Measurements from ENCODE around the gene ADAMTS20.
"Not testable (repeated sequence)": the region's sequence is repeated elsewhere in the genome, so short reads cannot be mapped to it uniquely, and the experiment has no call there.

ADAMTS20 gene, protein sequence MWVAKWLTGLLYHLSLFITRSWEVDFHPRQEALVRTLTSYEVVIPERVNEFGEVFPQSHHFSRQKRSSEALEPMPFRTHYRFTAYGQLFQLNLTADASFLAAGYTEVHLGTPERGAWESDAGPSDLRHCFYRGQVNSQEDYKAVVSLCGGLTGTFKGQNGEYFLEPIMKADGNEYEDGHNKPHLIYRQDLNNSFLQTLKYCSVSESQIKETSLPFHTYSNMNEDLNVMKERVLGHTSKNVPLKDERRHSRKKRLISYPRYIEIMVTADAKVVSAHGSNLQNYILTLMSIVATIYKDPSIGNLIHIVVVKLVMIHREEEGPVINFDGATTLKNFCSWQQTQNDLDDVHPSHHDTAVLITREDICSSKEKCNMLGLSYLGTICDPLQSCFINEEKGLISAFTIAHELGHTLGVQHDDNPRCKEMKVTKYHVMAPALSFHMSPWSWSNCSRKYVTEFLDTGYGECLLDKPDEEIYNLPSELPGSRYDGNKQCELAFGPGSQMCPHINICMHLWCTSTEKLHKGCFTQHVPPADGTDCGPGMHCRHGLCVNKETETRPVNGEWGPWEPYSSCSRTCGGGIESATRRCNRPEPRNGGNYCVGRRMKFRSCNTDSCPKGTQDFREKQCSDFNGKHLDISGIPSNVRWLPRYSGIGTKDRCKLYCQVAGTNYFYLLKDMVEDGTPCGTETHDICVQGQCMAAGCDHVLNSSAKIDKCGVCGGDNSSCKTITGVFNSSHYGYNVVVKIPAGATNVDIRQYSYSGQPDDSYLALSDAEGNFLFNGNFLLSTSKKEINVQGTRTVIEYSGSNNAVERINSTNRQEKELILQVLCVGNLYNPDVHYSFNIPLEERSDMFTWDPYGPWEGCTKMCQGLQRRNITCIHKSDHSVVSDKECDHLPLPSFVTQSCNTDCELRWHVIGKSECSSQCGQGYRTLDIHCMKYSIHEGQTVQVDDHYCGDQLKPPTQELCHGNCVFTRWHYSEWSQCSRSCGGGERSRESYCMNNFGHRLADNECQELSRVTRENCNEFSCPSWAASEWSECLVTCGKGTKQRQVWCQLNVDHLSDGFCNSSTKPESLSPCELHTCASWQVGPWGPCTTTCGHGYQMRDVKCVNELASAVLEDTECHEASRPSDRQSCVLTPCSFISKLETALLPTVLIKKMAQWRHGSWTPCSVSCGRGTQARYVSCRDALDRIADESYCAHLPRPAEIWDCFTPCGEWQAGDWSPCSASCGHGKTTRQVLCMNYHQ (N-terminal part only)

DNA sequence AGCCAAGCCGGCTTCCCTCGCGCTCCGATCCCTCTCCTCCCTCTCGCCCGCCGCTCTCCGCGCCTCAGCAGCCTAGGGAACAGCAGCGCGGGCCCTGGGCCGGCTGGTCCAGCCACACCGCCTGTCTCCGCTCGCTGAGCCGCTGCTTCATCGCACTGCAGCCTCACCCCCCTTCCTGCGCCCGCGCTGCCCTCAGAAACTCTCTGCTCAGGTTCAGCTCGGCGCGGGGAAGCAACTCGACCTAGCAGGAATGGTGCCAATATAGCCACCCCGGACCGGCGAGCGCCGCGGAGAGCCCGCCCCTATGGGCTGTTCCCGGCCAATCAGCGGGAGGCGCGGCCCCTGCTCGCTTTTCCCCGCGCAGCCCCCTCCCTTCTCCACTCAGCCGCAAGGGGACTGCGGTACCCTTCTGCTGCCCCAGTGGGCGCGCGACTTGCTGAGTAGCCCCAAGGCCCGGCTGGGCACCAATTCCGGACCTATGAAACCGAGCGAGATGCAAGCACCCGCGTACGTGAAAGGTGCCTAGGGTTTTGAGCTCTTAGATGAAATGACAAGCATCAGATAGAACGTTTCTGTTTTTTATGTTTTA lies at the start of gene ADAMTS20:
ADAMTS20 (minus strand) TSS at position 233 of the 589 bp plus-strand sequence. CDS start 282 bp downstream, outside the sequence.
- DNase-seq: no peak

DNA sequence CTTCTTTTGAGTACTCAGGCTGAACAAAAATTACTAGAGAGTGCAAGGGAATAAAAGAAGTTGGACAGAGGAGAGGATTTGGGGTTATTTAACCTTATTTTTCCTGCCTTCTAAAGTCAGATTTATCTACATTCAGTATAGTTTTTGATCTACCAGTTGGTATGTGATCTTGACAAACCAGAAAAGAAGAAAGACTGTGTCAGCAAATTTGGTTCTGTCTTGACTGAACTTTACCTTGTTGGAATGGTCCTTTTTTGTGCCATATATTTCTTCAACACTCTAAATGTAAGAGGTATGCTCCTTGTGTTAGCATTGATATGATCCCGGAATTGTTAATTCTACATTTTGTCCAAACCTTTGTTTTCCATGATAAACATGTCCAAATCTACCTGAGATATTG lies 47.7 kb upstream of the ADAMTS20 start:
- DNase-seq: no peak

DNA sequence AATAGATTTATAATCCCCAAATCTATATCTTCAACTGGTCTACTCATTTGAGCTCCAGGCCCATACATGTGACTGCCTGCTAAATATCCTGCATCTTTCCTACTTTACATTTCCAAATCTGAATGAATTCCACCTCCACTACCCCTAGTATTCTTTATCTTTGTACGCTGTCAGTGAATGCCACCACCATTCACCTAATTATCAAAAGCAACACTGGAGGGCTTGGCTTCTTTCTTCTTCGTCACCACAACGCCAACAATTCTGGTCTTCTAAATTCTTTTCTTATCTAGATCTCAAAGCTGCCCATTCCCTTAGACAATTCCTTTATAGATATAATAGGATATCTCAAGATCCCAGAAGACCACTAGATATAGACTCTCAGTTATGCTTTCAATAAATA lies 47.1 kb upstream of the ADAMTS20 start:
- DNase-seq: no peak

DNA sequence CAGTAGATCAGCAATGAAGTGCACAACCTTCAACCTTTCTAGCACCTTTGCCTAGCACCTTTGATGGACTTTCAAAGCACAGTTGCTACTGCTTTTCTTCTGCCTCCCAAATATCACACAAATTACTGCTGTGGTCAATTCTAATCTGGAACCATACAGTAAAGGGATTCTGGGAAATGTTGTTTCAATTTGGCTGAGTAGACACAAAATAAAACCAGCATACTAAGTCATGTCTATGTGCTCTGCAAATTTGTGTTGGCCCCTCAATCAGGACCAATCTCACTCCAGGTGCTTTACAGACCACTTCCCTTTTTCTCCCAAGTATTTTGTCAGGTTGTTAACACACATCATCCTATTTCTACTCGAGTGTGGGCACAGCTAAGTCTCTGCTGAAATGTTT lies 38.3 kb upstream of the ADAMTS20 start:
- no peak for DNase-seq

DNA sequence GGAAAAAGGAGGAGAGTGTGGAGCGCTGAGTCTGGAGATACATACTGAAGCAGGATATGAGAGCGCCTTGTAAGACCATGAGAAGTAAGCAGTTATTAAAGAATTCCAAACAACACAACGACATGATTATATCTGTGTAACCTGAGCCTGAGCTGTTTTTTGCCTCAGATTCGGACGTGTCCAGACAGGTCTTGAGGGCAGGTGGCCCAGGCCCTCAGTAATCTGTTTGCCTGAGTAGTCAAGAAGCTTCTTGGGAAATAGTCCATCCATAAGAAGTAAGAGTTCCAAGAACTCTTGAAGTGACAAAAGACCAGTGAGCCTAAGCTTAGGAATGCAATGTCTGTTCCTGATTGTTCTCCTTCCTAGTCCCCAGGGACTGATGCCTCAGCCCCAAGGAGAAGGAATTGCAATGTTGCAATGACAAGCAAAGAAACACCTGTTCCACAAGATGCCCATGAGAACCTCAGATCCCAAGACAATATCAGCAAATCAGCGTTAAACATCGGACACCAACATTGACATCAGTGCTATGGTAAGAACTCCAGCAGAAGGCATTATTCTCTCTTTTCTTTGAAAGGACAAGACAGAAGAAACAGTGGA lies 34.7 kb upstream of the ADAMTS20 start:
- peak; percentile 30 for DNase-seq

DNA sequence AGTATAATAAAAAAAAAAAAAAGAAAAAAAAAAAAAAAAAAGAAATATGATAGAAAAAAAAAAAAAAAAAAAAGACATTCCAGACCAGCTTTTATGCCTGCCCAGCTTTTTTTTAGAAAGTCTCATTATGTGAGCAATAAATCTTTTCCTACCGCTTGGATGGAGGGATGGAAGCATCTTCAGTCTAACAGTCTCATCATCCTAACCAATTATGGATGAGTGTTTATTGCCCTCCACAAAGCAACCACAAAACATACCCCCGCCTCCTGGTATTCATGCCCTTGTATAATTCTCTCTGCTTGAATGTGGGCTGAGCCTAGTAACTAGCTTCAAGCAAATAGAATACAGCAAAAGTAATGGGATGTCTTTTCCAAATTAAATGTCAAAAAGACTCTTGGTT lies 33.7 kb upstream of the ADAMTS20 start:
- no peak for DNase-seq

DNA sequence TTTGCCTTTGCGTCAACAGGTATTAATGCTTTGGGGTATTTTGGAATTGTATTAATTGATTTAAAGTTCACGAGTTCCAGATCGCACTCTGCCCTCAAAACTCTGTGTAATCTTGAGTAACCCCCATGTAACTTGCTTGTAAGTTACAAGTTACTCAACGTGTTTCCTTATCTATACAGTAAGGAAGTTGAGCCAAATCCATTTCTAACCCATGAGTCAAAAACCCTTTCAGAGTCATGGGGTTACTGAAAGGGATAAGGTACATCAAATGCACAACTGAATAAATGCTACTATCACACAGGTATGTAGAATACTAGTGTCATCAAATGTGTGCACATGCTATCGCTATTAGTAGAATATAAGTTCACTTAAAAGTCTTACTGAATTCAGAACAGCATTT lies 28.6 kb upstream of the ADAMTS20 start:
- no peak for DNase-seq

DNA sequence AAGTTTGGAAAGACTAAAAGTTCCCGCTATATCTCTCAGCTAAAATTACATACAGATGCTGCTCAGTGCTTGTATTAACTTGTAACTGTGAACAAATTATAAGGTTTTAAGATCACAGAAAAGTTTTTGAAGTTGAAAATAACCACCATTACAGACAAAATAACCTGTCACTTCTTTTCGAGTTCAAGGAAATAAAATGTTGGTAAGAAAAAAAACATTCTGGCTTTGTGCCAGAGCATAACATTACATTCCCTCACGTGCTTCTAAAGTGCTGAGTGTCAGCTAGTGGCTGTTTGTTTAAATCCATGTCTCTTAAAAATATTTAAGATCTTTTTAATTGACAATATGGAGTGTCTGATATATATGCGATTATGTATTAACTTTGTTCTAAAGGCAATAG lies 27.2 kb upstream of the ADAMTS20 start:
- DNase-seq: no peak

DNA sequence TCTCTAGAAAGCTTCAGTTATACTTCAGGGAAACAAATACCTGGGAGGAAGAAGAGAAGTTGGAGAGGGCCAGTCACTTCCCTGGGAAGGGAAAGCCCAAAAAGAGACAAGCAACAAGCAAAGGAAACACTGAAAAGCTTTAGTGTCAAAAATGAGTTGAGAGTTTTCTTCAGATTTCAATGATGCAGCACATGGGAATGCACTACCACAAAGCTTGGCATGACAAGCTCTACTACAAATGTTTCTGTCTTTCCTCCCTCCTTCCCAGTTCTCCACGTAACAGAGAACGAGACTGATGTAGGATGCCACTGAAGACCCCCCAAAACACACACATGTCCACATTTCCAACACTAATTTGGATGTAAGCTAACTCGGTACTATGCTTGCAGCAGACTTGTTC lies 26.8 kb upstream of the ADAMTS20 start:
- no peak for DNase-seq

DNA sequence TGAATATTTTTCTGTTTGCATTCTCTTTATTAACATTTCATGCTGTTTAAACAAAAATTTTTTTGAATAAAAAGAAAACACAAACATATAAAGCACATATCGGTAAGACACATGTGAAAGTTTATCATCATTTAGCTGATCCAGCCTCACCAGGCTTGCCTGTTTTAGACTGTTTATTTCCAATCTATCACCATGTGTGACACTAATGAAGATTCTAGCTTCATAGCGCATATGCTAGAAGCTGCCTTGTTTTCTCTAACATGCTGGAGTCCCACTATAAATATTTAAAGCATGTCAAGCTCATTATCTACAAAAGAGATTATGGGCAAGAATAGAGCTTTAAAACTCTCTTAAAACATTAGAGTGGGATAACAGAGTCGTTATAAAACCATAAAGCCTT lies 25.4 kb upstream of the ADAMTS20 start:
- DNase-seq: no peak

DNA sequence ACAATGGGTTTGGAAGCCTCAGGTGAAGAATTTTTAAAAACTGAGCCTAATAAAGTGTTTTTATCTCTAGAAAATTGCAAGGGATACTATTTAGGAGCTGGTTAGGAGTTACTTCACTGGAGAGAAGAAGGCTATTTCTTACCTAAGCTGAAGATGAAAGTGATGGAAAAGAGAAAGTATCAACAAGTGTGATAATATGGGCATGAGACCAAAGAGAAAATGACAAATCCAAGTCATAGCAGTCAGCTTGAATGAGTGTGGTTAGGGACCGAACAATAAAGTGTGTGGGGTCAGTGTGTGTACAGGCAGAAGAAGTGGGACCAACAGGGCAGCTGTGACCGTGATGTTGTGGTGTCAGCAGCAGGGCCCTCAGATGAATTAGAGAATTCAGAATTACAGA lies 24.2 kb upstream of the ADAMTS20 start:
- DNase-seq: no peak

DNA sequence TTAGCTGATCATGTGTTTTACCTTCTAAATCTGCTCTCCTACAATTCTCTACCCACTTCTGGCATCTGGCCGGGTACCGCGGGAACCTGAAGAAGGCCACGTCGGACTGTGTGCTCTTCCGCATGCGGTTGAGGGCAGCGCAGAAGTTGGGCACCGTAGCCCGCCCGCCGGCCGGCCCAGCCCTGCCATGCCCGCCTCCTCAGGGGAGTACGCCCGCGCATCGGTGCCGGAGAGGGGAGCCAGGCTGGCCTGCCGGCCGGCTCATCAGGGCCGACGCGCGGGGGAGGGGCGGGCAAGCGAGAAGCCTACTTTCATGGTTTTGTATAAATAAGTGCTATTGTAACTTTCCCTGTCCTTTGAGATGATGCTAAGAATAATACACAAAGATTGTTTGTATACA lies 19.9 kb upstream of the ADAMTS20 start:
- no peak for DNase-seq

DNA sequence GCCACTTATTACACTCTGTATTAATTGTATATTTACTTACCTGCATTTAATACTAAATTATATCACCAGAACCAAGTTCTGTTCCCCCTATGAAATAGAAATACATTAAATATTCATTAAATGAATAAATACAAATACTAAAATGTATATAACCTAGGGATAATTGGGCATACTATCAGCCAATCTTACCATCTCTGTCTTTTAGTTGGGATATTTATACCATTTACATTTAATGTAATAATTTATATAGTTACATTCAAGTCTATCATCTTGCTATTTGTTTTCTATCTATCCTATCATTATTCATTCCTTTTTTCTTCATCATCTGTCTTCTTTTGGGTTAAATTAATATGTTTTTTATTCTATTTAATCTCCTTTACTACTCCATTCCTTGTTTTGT lies 4.1 kb upstream of the ADAMTS20 start:
- DNase-seq: no peak

DNA sequence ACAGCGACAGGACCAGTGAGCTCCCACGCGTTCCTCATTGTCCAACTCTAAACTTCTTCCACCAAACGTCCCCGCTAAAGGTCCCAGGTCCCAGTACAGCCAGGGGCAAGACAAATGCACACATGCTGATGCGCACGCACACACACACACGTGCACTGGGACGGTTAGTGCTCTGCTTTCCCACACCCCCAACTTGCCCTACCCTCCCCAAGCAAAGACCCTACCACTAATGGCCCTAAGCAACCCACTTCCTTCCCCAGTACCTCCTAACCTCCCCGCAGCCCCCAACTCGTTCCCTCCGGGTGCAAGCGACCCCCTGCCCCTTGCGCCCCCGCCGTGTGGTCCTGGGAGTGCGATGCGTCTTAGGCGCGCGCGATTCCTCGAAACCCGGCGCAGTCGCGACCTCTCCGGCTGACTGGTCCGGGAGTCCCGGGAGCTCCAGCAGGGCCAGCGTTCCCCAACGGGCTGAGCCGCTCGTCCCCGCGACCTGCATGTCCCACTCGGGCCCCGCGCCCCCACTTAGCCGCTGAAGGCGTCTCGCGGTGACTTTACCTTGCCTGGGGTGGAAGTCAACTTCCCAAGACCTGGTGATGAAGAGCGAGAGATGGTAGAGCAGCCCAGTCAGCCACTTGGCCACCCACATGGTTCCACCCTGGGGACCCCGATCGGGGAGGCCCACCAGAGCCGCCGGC lies 578 bp downstream of the ADAMTS20 start:
- no peak for DNase-seq

DNA sequence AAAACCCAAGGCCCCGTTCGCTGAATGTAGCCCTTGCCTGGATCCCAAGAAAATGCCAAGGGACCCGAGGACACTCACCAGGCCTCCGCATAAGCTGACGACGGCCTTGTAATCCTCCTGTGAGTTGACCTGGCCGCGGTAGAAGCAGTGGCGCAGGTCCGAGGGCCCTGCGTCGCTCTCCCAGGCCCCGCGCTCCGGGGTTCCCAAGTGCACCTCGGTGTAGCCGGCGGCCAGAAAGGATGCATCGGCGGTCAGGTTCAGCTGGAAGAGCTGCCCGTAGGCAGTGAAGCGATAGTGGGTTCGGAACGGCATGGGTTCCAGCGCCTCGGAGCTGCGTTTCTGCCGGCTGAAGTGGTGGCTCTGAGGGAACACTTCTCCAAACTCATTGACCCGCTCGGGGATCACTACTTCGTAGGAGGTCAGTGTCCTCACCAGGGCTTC lies 1.2 kb downstream of the ADAMTS20 start:
- DNase-seq: no peak

DNA sequence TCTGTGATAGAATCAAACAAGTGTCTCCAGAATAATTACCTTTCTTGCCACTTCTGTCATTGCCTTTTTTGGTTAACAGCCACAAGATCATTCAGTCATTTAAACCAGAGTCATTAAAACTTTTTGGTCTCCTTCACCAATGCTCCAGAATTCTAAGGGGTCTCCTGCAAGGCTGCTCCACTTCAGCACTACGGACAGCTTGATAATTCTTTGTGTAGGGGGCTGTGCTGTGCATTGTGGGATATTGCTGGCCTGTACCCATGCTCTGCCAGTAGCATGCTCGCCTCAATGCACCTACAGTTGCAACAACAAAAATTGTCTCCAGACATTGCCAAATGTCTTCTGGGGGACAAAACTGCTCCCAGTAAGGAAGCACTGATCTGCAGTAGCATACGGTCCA lies 7.3 kb downstream of the ADAMTS20 start:
- no peak for DNase-seq

DNA sequence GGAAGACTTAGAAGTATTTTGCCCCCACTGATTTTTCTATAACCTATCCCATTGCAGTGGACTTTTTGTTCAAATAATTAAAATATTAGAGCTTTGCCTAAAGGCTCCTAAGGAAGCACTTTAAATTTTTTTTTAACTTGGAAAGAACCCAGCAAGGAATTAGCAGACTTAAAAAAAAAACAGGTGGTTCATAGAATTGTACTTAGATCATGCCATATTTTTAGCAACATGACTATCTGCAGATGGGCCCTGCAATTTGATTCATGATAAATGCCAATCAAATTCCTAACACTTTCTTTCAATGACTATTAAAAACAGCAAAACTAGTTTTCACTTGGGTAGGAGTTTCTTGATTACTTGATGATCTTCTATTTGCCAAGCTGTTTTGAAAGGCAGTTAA lies 11.5 kb downstream of the ADAMTS20 start:
- no peak for DNase-seq

DNA sequence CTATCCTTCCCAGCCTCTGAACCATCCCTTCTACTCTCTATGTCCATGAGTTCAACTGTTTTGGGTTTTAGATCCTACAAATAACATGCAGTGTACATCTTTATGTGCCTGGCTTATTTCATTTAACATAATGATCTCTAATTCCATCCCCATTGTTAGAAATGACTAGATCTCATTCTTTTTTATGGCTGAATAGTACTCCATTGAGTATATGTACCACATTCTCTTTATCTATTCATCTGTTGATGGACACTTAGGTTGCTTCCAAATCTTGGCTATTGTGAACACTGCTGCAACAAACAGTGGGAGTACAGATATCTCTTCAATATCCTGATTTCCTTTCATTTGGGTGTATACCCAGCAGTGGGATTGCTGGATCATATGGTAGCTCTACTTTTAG lies 14.3 kb downstream of the ADAMTS20 start:
- DNase-seq: not testable (repeated sequence)

DNA sequence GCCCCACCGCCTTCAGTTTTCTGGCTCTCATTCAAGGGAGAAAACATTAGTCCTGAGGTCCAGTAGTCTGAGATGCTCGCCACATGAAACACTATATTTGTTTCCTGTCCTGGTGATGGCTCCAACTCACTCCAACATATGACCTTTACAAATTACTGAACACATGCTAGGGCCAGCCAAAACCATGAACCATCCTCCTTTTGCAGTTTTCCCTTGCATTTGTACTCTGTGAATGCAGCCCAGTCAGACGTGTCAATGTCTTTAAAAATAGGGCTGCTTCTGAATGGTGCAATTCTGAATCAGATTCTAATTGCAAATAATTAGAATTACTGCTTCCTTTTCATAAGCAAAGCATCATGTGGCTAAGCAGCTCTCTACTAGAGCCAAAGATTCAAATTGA lies 36.0 kb downstream of the ADAMTS20 start:
- DNase-seq: no peak

DNA sequence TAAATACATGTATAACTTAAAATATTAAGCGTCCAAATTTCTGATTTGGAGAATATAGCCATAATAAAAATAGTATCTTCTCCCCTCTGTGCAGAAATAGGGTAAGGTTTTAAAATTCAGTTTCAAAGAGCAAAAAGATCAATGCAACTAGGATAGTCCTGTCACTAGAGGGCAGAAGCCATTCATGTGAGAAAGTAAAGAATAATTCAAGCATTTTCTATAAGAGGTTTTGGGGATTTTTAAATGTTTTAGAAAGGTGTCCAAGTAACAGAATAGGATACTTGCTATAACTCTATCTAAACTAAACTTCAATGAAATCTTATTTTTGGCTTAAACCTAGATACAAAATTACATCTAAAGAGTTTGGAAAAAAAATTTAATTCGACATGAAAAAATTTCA lies 50.3 kb downstream of the ADAMTS20 start:
- DNase-seq: no peak

DNA sequence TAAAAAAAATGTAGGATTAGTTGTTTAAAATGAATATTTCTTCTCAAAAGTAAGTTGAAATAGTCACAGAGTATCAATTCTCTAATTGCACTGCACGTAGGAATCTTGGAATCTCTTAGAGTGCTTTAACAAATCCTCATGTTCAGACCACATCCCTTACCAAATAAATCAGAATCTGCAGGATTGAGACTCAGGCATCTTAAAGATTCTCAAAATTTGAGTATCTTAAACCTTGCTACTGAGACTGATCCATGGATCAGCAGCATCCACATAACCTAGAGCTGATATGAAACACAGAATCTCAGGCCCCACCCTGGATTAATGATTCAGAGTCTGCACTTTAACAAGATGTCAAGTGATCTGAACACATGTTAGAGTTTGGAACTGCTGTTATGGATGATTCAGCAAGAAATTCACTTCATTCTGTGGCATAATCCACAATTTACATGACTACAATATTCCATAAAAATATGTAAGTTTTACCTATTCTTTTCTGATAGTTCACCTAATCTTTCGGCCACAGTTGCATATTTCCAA lies 58.7 kb downstream of the ADAMTS20 start:
- DNase-seq: no peak
